Measurements from ENCODE around the gene CTXN1. TPM values are rescaled to one million over a fixed set of nuclear protein-coding genes. Genes with fewer than 3 reads are reported as not detected.

CTXN1 gene
- total and polyA plus RNA-seq, 7 donors = 0.04 to 0.30 (median 0.25) TPM; not detected in 4

DNA sequence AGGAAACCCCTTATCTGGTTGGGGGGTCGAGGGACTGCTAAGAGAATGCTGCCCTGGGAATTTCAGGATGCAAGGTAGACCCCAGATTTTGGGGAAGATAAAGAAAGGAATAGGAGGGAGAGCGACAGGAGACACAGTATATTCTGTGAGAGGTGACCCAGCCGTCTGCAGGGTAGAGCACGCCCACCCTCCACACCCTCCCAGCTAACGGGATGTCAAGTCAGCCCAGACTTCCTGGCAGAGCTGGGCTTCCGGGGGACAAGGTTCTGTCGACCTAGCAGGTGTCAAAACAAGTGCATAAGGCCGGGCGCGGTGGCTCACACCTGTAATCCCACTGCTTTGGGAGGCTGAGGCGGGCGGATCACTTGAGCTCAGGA lies 51.0 kb downstream of the CTXN1 start:
- H3K4me1 ChIP-seq = no peaks in the 10 kb centered on the region
- no peak overlapping the region for H3K27ac ChIP-seq
- H3K4me3 ChIP-seq = no peak overlapping the region
- DNase-seq (no peak), ATAC-seq (no peak)
- no peaks in the 10 kb centered on the region for H3K9me3 ChIP-seq
- WGBS, 3 donors = 48 to 58% (median 51%) methylated on average over 12 of the region's 12 CpGs
- no peaks in the 10 kb centered on the region for H3K36me3 ChIP-seq (ENCODE audit: insufficient read depth in 1 of 2, low read depth in 1 of 2)
- H3K27me3 ChIP-seq (ENCODE audit: insufficient read depth in 3 of 3, low read length in 2 of 3) = peaks cover 0 to 35% (median 21%) of the 10 kb centered on the region in 3 donors
- TF ChIP-seq, protein P1, sequence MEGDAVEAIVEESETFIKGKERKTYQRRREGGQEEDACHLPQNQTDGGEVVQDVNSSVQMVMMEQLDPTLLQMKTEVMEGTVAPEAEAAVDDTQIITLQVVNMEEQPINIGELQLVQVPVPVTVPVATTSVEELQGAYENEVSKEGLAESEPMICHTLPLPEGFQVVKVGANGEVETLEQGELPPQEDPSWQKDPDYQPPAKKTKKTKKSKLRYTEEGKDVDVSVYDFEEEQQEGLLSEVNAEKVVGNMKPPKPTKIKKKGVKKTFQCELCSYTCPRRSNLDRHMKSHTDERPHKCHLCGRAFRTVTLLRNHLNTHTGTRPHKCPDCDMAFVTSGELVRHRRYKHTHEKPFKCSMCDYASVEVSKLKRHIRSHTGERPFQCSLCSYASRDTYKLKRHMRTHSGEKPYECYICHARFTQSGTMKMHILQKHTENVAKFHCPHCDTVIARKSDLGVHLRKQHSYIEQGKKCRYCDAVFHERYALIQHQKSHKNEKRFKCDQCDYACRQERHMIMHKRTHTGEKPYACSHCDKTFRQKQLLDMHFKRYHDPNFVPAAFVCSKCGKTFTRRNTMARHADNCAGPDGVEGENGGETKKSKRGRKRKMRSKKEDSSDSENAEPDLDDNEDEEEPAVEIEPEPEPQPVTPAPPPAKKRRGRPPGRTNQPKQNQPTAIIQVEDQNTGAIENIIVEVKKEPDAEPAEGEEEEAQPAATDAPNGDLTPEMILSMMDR (IDR thresholded peaks at IDR 0.05) = no peak
- intact Hi-C loops (cut with DNase I) = no loop called here

Other genes starting within 250 kb of the CTXN1 start
- gene MCEMP1, start 249.0 kb downstream of the CTXN1 start, total RNA-seq = under 1 TPM; 0.18 to 0.54 (median 0.28) TPM
- under 1 TPM in 2 of 3 donors, not detected in 1; 0.21 to 0.35 TPM for gene MCEMP1, start 249.0 kb downstream of the CTXN1 start, polyA plus RNA-seq
- gene TRAPPC5, start 245.3 kb downstream of the CTXN1 start, total RNA-seq = 100 to 1,000 TPM in 3 of 4 donors, 10 to 100 TPM in 1; 83.4 to 164 (median 104) TPM
- gene TRAPPC5, start 245.3 kb downstream of the CTXN1 start, polyA plus RNA-seq = 100 to 1,000 TPM in 1 of 3 donors, 10 to 100 TPM in 2; 40.6 to 125 (median 66.8) TPM
- under 1 TPM in 2 of 4 donors, not detected in 2; 0.34 to 0.54 TPM for gene FCER2, start 224.0 kb downstream of the CTXN1 start, total RNA-seq
- under 1 TPM in 2 of 3 donors, not detected in 1; 0.06 to 0.10 TPM for gene FCER2, start 224.0 kb downstream of the CTXN1 start, polyA plus RNA-seq
- under 1 TPM in 3 of 4 donors, not detected in 1; 0.38 to 0.69 (median 0.50) TPM for gene CLEC4G, start 194.0 kb downstream of the CTXN1 start, total RNA-seq
- gene CLEC4G, start 194.0 kb downstream of the CTXN1 start, polyA plus RNA-seq = under 1 TPM in 2 of 3 donors, not detected in 1; 0.08 to 0.14 TPM
- gene CD209, start 178.6 kb downstream of the CTXN1 start, total RNA-seq = 10 to 100 TPM in 1 of 4 donors, 1 to 10 TPM in 3; 2.7 to 13.8 (median 3.0) TPM
- under 1 TPM; 0.11 to 0.42 (median 0.30) TPM for gene CD209, start 178.6 kb downstream of the CTXN1 start, polyA plus RNA-seq
- not detected for gene CLEC4M, start 162.9 kb downstream of the CTXN1 start, total RNA-seq
- gene CLEC4M, start 162.9 kb downstream of the CTXN1 start, polyA plus RNA-seq = not detected
- gene EVI5L, start 95.9 kb downstream of the CTXN1 start, total RNA-seq = 10 to 100 TPM; 13.9 to 25.9 (median 22.2) TPM
- gene EVI5L, start 95.9 kb downstream of the CTXN1 start, polyA plus RNA-seq = 10 to 100 TPM in 2 of 3 donors, 1 to 10 TPM in 1; 5.8 to 10.7 (median 10.0) TPM
- not detected for gene PRR36, start 51.7 kb downstream of the CTXN1 start, total RNA-seq
- not detected for gene PRR36, start 51.7 kb downstream of the CTXN1 start, polyA plus RNA-seq
- gene LRRC8E, start 37.6 kb downstream of the CTXN1 start, total RNA-seq = under 1 TPM; 0.07 to 0.26 (median 0.15) TPM
- under 1 TPM in 2 of 3 donors, not detected in 1; 0.03 to 0.10 TPM for gene LRRC8E, start 37.6 kb downstream of the CTXN1 start, polyA plus RNA-seq
- gene MAP2K7, start 22.3 kb downstream of the CTXN1 start, total RNA-seq = 10 to 100 TPM; 42.7 to 72.5 (median 55.5) TPM
- gene MAP2K7, start 22.3 kb downstream of the CTXN1 start, polyA plus RNA-seq = 10 to 100 TPM; 35.4 to 43.9 (median 40.0) TPM
- gene TGFBR3L, start 11.3 kb downstream of the CTXN1 start, total RNA-seq = 10 to 100 TPM in 1 of 4 donors, 1 to 10 TPM in 3; 4.5 to 13.0 (median 7.5) TPM
- 1 to 10 TPM; 1.2 to 1.5 (median 1.3) TPM for gene TGFBR3L, start 11.3 kb downstream of the CTXN1 start, polyA plus RNA-seq
- 1 to 10 TPM; 4.6 to 8.7 (median 6.7) TPM for gene SNAPC2, start 5.8 kb downstream of the CTXN1 start, total RNA-seq
- 10 to 100 TPM in 2 of 3 donors, 1 to 10 TPM in 1; 8.4 to 16.0 (median 10.2) TPM for gene SNAPC2, start 5.8 kb downstream of the CTXN1 start, polyA plus RNA-seq
- gene TIMM44, start 17.5 kb upstream of the CTXN1 start, total RNA-seq = 10 to 100 TPM; 67.0 to 95.8 (median 80.0) TPM
- 100 to 1,000 TPM in 2 of 3 donors, 10 to 100 TPM in 1; 95.1 to 173 (median 119) TPM for gene TIMM44, start 17.5 kb upstream of the CTXN1 start, polyA plus RNA-seq
- 10 to 100 TPM; 44.5 to 57.9 (median 48.0) TPM for gene ELAVL1, start 79.5 kb upstream of the CTXN1 start, total RNA-seq
- 10 to 100 TPM; 22.3 to 41.6 (median 41.4) TPM for gene ELAVL1, start 79.5 kb upstream of the CTXN1 start, polyA plus RNA-seq
- not detected for gene CCL25, start 126.6 kb upstream of the CTXN1 start, total RNA-seq
- under 1 TPM in 1 of 3 donors, not detected in 2; 0.22 TPM for gene CCL25, start 126.6 kb upstream of the CTXN1 start, polyA plus RNA-seq
- under 1 TPM in 2 of 4 donors, not detected in 2; 0.02 to 0.51 TPM for gene FBN3, start 223.5 kb upstream of the CTXN1 start, total RNA-seq
- under 1 TPM; 0.01 to 0.12 (median 0.01) TPM for gene FBN3, start 223.5 kb upstream of the CTXN1 start, polyA plus RNA-seq

Measured in psoas muscle (tissue), 8 donors.